GM23338 (cell line): ENCODE measurements around the gene OPTC. TPM values are rescaled to one million over a fixed set of nuclear protein-coding genes. Genes with fewer than 3 reads are reported as not detected.

Experiments
- ATAC-seq: fragments of 200-7000 bp; cut with Tn5 transposase; 3 replicates; pipeline ENCODE4 v1.9.1; 2020
- DNase-seq: peaks from one replicate; pipeline ENCODE4 v3.0.0-alpha.2; 2015; ENCODE audit warnings: low spot score
- H2AFZ ChIP-seq: fragments of 200-600 bp; sonication (generic); 2 replicates; pipeline ENCODE4 v1.8.0; 2016; ENCODE audit warnings: antibody characterized with exemption, mild to moderate bottlenecking, moderate library complexity
- H3F3A ChIP-seq: fragments of 200-600 bp; sonication (generic); replicated peaks from 2 replicates; pipeline ENCODE4 v1.8.0; 2017; ENCODE audit warnings: antibody characterized with exemption, mixed run types, low read depth
- H3K27ac ChIP-seq: fragments of 200-600 bp; sonication (generic); 2 replicates; pipeline ENCODE4 v1.6.1; 2016; ENCODE audit warnings: low read depth
- H3K27me3 ChIP-seq: fragments of 200-600 bp; sonication (generic); 2 replicates; pipeline ENCODE4 v1.8.0; 2016; ENCODE audit warnings: mild to moderate bottlenecking, mixed run types, moderate library complexity; ENCODE audit not compliant: insufficient read depth
- H3K36me3 ChIP-seq: fragments of 200-600 bp; sonication (generic); 2 replicates; pipeline ENCODE4 v1.8.0; 2016; ENCODE audit warnings: mild to moderate bottlenecking; ENCODE audit not compliant: insufficient read depth
- H3K4me1 ChIP-seq: fragments of 200-600 bp; sonication (generic); 2 replicates; pipeline ENCODE4 v1.8.0; 2016; ENCODE audit warnings: mild to moderate bottlenecking, moderate library complexity; ENCODE audit not compliant: insufficient read depth
- H3K4me2 ChIP-seq: fragments of 200-600 bp; sonication (generic); 2 replicates; pipeline ENCODE4 v1.7.1; 2017; ENCODE audit warnings: mixed run types
- H3K4me3 ChIP-seq: fragments of 200-600 bp; sonication (generic); 2 replicates; pipeline ENCODE4 v1.6.1; 2016; ENCODE audit warnings: mixed run types
- H3K79me2 ChIP-seq: fragments of 200-600 bp; sonication (generic); replicated peaks from 2 replicates; pipeline ENCODE4 v1.8.0; 2017; ENCODE audit warnings: mild to moderate bottlenecking; ENCODE audit not compliant: insufficient read depth
- H3K9me2 ChIP-seq: fragments of 200-600 bp; sonication (generic); 2 replicates; pipeline ENCODE4 v1.8.0; 2017; ENCODE audit not compliant: insufficient read depth
- H4K20me1 ChIP-seq: fragments of 200-600 bp; sonication (generic); replicated peaks from 2 replicates; pipeline ENCODE4 v1.8.0; 2017; ENCODE audit warnings: mild to moderate bottlenecking; ENCODE audit not compliant: insufficient read depth
- H3K27ac Mint-ChIP-seq: 2 replicates; pipeline ENCODE4 v1.8.0; 2020; ENCODE audit warnings: inconsistent platforms, mild to moderate bottlenecking, moderate library complexity, mixed read lengths
- H3K27me3 Mint-ChIP-seq: 3 replicates; pipeline ENCODE4 v1.8.0; 2022; ENCODE audit warnings: low read depth, mild to moderate bottlenecking, moderate library complexity, mixed read lengths, inconsistent platforms; ENCODE audit not compliant: insufficient read depth, poor library complexity
- H3K36me3 Mint-ChIP-seq: 3 replicates; pipeline ENCODE4 v1.8.0; 2021; ENCODE audit warnings: low read depth, mild to moderate bottlenecking, inconsistent platforms, moderate library complexity, mixed read lengths
- H3K4me1 Mint-ChIP-seq: 3 replicates; pipeline ENCODE4 v1.8.0; 2020; ENCODE audit warnings: mild to moderate bottlenecking, inconsistent platforms, mixed read lengths
- H3K4me3 Mint-ChIP-seq: 3 replicates; pipeline ENCODE4 v1.8.0; 2021; ENCODE audit warnings: moderate library complexity, mild to moderate bottlenecking, inconsistent platforms, mixed read lengths
- H3K9me3 Mint-ChIP-seq: 3 replicates; pipeline ENCODE4 v1.8.0; 2020; ENCODE audit warnings: moderate library complexity, mild to moderate bottlenecking, inconsistent platforms, mixed read lengths
- CREB1 ChIP-seq: fragments of 250-450 bp; sonication (Bioruptor Pico); IDR thresholded peaks from 2 replicates; pipeline ENCODE4 v1.5.0; 2020; ENCODE audit warnings: low read depth, mild to moderate bottlenecking, moderate library complexity
- ETS1 ChIP-seq: IDR thresholded peaks from 2 replicates; pipeline ENCODE4 v1.6.1; 2016; ENCODE audit warnings: antibody characterized with exemption
- EZH2 ChIP-seq: fragments of 200-600 bp; sonication (generic); IDR thresholded peaks from one replicate; pipeline ENCODE4 v1.8.0; 2017; ENCODE audit warnings: antibody characterized with exemption, mild to moderate bottlenecking, low read depth; ENCODE audit not compliant: unreplicated experiment
- EZH2phosphoT487 ChIP-seq: fragments of 200-600 bp; sonication (generic); IDR thresholded peaks from one replicate; pipeline ENCODE4 v1.8.1; 2018; ENCODE audit warnings: antibody characterized with exemption; ENCODE audit not compliant: unreplicated experiment
- JUNB ChIP-seq: IDR thresholded peaks from one replicate; pipeline ENCODE4 v1.6.1; 2016; ENCODE audit warnings: antibody characterized with exemption; ENCODE audit not compliant: unreplicated experiment
- NANOG ChIP-seq: IDR thresholded peaks from 2 replicates; pipeline ENCODE4 v1.6.1; 2016; ENCODE audit warnings: antibody characterized with exemption, borderline replicate concordance
- POLR2AphosphoS5 ChIP-seq: IDR thresholded peaks from 2 replicates; pipeline ENCODE4 v1.6.1; 2016; ENCODE audit warnings: antibody characterized with exemption, low read depth
- STAT1 ChIP-seq: IDR thresholded peaks from one replicate; pipeline ENCODE4 v1.6.1; 2016; ENCODE audit warnings: antibody characterized with exemption; ENCODE audit not compliant: unreplicated experiment
- ZNF114 ChIP-seq: fragments of 250-450 bp; sonication (Bioruptor Pico); IDR thresholded peaks from 2 replicates; pipeline ENCODE4 v1.5.0; 2020; ENCODE audit warnings: mild to moderate bottlenecking, moderate library complexity
- ZNF331 ChIP-seq: fragments of 250-450 bp; sonication (Bioruptor Pico); IDR thresholded peaks from 2 replicates; pipeline ENCODE4 v1.5.0; 2020; ENCODE audit warnings: low read depth, mild to moderate bottlenecking, moderate library complexity
- ZNF462 ChIP-seq: fragments of 250-450 bp; sonication (Bioruptor Pico); IDR thresholded peaks from 2 replicates; pipeline ENCODE4 v1.5.0; 2020; ENCODE audit warnings: mild to moderate bottlenecking, moderate library complexity
- polyA plus RNA-seq: library from polyadenylated mRNA; unstranded; fragments of >200 nt; fragmentation: Nextera tagmentation; extraction: Ambion mirVana; gene quantifications from 2 replicates; pipeline ENCODE4 v1.2.1, GENCODE V29; 2016
- total RNA-seq: library from RNA; depleted of rRNA; stranded (reverse); fragments of >200 nt; shearing (Covaris generic); gene quantifications from 2 replicates; pipeline ENCODE4 v1.2.3, GENCODE V29; 2014
- TF ChIP-seq, protein P1 (sequence below), 2 experiments: fragments of 200-600 bp in 1 of 2; sonication (generic) in 1 of 2; conservative IDR thresholded peaks; 2 replicates each; pipeline versions ENCODE4 v1.5.1 to v1.6.1; 2016 to 2017; ENCODE audit warnings: antibody characterized with exemption in 2 of 2, low read depth in 2 of 2, mild to moderate bottlenecking in 2 of 2, moderate library complexity in 1 of 2
- TF ChIP-seq, protein P2 (sequence below): IDR thresholded peaks from one replicate; pipeline ENCODE4 v1.6.1; 2018; ENCODE audit warnings: antibody characterized with exemption; ENCODE audit not compliant: unreplicated experiment

Gene OPTC
- total and polyA plus RNA-seq, 2 experiments from 2014 or later = 0.50 to 1.0 TPM

GRCh38 chr1:203556047-203556851, 62.3 kb downstream of the OPTC start:
- H3K36me3 Mint-ChIP-seq = no peaks in the 10 kb centered on the region
- H3K4me3 ChIP-seq = peak overlapping the region; percentile 9; the same call in 1 of the 2 replicates
- H3K27ac Mint-ChIP-seq = peak overlapping the region; percentile 94
- no peaks in the 10 kb centered on the region for H3K79me2 ChIP-seq
- TF ChIP-seq POLR2AphosphoS5 (no peak), ZNF114 (CRISPR knock-in tag) (no peak), NANOG (no peak), CREB1 (CRISPR knock-in tag) (no peak), EZH2 (no peak), STAT1 (no peak), EZH2phosphoT487 (no peak), ZNF331 (CRISPR knock-in tag) (no peak), ETS1 (no peak), JUNB (no peak), ZNF462 (CRISPR knock-in tag) (no peak)
- TF ChIP-seq, protein P1, sequence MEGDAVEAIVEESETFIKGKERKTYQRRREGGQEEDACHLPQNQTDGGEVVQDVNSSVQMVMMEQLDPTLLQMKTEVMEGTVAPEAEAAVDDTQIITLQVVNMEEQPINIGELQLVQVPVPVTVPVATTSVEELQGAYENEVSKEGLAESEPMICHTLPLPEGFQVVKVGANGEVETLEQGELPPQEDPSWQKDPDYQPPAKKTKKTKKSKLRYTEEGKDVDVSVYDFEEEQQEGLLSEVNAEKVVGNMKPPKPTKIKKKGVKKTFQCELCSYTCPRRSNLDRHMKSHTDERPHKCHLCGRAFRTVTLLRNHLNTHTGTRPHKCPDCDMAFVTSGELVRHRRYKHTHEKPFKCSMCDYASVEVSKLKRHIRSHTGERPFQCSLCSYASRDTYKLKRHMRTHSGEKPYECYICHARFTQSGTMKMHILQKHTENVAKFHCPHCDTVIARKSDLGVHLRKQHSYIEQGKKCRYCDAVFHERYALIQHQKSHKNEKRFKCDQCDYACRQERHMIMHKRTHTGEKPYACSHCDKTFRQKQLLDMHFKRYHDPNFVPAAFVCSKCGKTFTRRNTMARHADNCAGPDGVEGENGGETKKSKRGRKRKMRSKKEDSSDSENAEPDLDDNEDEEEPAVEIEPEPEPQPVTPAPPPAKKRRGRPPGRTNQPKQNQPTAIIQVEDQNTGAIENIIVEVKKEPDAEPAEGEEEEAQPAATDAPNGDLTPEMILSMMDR (conservative IDR thresholded peaks at IDR 0.05; ENCODE audit: low read depth in 2 of 2) = no peak
- TF ChIP-seq, protein P2, sequence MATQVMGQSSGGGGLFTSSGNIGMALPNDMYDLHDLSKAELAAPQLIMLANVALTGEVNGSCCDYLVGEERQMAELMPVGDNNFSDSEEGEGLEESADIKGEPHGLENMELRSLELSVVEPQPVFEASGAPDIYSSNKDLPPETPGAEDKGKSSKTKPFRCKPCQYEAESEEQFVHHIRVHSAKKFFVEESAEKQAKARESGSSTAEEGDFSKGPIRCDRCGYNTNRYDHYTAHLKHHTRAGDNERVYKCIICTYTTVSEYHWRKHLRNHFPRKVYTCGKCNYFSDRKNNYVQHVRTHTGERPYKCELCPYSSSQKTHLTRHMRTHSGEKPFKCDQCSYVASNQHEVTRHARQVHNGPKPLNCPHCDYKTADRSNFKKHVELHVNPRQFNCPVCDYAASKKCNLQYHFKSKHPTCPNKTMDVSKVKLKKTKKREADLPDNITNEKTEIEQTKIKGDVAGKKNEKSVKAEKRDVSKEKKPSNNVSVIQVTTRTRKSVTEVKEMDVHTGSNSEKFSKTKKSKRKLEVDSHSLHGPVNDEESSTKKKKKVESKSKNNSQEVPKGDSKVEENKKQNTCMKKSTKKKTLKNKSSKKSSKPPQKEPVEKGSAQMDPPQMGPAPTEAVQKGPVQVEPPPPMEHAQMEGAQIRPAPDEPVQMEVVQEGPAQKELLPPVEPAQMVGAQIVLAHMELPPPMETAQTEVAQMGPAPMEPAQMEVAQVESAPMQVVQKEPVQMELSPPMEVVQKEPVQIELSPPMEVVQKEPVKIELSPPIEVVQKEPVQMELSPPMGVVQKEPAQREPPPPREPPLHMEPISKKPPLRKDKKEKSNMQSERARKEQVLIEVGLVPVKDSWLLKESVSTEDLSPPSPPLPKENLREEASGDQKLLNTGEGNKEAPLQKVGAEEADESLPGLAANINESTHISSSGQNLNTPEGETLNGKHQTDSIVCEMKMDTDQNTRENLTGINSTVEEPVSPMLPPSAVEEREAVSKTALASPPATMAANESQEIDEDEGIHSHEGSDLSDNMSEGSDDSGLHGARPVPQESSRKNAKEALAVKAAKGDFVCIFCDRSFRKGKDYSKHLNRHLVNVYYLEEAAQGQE = no peak
- H3K4me1 ChIP-seq = peaks cover 42% of the 10 kb centered on the region
- ATAC-seq (peak; percentile 82), DNase-seq (peak; percentile 82)
- no peaks in the 10 kb centered on the region for H3K36me3 ChIP-seq
- H3K4me1 Mint-ChIP-seq = peaks cover 41% of the 10 kb centered on the region
- H3K27me3 Mint-ChIP-seq = peaks cover 5% of the 10 kb centered on the region
- H3F3A ChIP-seq = 0 out of 2 replicates have a peak, but pooled peaks cover 3% of the 10 kb centered on the region
- H3K4me3 Mint-ChIP-seq = peak overlapping the region; percentile 52
- no peaks in the 10 kb centered on the region for H3K9me3 Mint-ChIP-seq
- no peaks in the 10 kb centered on the region for H3K27me3 ChIP-seq
- peak overlapping the region; percentile 75 for H3K4me2 ChIP-seq
- 0 out of 2 replicates have a peak overlapping the region, but pooled peaks have one; percentile 48 for H3K27ac ChIP-seq
- H4K20me1 ChIP-seq = no peaks in the 10 kb centered on the region
- H3K9me2 ChIP-seq = no peaks in the 10 kb centered on the region
- H2AFZ ChIP-seq = peak overlapping the region; percentile 92
